Measurements from ENCODE around the gene CABLES2.

The CABLES2 gene

DNA sequence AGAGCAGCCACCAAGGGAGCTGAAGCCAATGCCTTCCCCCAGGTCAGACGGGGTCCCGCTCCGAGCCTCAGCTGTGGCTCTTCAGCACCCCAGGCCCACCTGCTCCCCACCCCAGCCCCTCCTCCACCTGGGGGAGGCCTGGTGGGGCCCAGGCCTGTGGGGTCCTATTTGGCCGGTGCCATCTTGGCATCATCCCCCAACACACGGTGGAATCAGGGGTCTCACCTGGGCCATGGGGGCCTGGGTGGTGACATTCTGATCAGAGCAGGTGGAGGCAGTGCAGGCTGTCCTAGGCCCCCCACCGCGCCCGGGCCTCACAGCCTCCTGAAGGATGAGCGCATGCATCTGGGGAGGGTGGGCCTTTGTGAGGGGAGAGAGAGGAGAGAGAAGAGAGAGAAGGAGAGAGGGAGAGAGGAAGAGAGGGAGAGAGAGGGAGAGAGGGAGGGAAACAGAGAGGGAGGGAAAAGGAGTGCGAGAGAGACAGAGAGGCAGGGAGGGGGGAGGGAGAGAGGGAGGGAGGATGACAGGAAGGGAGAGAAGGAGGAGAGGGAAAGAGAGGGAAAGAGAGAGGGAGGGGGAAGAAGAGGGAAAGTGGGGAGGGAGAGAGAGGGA, 44.2 kb upstream of the CABLES2 start:
- Histone ChIP-seq H2AFZ (ENCODE audit: low read length) (no peak overlapping the region), H3K9ac (ENCODE audit: low read length) (no peak overlapping the region), H3K27me3 (ENCODE audit: insufficient read depth, low read length) (no peaks in the 10 kb centered on the region), H3K79me2 (ENCODE audit: insufficient read depth, low read length) (no peaks in the 10 kb centered on the region), H3K27ac (ENCODE audit: low read depth, low read length, poor library complexity, severe bottlenecking) (no peak overlapping the region), H3K4me2 (ENCODE audit: low read length) (no peak overlapping the region), H3K36me3 (ENCODE audit: insufficient read depth, low read length) (no peaks in the 10 kb centered on the region), H4K20me1 (ENCODE audit: insufficient read depth, low read length) (no peaks in the 10 kb centered on the region), H3K4me3 (ENCODE audit: low read depth, low read length, poor library complexity, severe bottlenecking) (no peak overlapping the region), H3K4me1 (ENCODE audit: insufficient read depth, low read length, severe bottlenecking) (no peaks in the 10 kb centered on the region), H3K9me2 (ENCODE audit: low read depth, low read length) (no peaks in the 10 kb centered on the region), H3K9me3 (ENCODE audit: low read length) (no peaks in the 10 kb centered on the region), H3F3A (ENCODE audit: insufficient read depth, low read length) (no peaks in the 10 kb centered on the region)
- TF ChIP-seq, protein P1, sequence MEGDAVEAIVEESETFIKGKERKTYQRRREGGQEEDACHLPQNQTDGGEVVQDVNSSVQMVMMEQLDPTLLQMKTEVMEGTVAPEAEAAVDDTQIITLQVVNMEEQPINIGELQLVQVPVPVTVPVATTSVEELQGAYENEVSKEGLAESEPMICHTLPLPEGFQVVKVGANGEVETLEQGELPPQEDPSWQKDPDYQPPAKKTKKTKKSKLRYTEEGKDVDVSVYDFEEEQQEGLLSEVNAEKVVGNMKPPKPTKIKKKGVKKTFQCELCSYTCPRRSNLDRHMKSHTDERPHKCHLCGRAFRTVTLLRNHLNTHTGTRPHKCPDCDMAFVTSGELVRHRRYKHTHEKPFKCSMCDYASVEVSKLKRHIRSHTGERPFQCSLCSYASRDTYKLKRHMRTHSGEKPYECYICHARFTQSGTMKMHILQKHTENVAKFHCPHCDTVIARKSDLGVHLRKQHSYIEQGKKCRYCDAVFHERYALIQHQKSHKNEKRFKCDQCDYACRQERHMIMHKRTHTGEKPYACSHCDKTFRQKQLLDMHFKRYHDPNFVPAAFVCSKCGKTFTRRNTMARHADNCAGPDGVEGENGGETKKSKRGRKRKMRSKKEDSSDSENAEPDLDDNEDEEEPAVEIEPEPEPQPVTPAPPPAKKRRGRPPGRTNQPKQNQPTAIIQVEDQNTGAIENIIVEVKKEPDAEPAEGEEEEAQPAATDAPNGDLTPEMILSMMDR (IDR thresholded peaks at IDR 0.05; ENCODE audit: low read length): no peak
- no peak for TF ChIP-seq EZH2 (IDR thresholded peaks at IDR 0.05; ENCODE audit: borderline replicate concordance, low read length)

DNA sequence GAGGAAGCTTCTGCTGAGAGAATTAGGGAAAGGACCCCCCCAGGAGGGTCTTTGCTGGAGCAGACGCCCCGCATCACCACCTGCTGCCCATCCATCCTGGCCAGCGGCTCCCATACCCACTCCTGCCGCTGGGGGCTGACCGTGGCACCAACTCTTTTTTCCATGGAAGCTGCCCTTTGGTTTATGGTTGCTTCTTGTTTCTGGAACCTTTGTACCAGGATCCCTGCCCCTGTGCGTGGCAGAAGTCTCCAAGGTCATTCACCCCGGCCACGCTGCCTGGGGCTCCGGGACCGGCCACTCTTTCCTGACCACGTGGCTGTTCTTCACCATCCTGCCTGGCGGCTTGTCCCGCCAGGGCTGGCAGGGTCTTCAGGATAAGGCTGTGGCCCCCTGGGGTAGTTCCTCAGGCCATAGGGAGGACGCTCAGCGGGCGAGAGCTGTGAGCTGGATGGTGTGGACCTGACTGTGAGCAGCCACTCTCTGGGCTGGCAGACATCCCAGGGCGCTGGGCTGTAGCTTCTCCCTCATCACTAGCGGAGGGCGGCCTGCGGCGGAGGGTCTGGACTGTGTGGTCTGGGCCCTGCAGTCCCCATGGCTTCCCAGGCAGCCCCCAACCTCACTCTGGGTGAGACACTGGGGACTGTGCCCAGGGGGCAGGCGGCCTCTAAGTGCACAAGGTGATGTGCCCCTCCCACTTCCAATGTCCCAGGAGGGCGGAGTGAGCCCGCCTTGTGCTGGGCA, 43.0 kb upstream of the CABLES2 start:
- H3K9me3 ChIP-seq (ENCODE audit: low read length): no peaks in the 10 kb centered on the region
- no peak overlapping the region for H3K4me3 ChIP-seq (ENCODE audit: low read depth, low read length, poor library complexity, severe bottlenecking)
- no peaks in the 10 kb centered on the region; the same call in 1 of the 2 replicates for H3K27me3 ChIP-seq (ENCODE audit: insufficient read depth, low read length)
- H3K9me2 ChIP-seq (ENCODE audit: low read depth, low read length): no peaks in the 10 kb centered on the region
- TF ChIP-seq, protein P1 (IDR thresholded peaks at IDR 0.05; ENCODE audit: low read length): no peak
- no peaks in the 10 kb centered on the region for H3K36me3 ChIP-seq (ENCODE audit: insufficient read depth, low read length)
- H4K20me1 ChIP-seq (ENCODE audit: insufficient read depth, low read length): no peaks in the 10 kb centered on the region
- H3K79me2 ChIP-seq (ENCODE audit: insufficient read depth, low read length): no peaks in the 10 kb centered on the region
- H2AFZ ChIP-seq (ENCODE audit: low read length): no peak overlapping the region
- no peaks in the 10 kb centered on the region for H3K4me1 ChIP-seq (ENCODE audit: insufficient read depth, low read length, severe bottlenecking)
- no peak overlapping the region for H3K4me2 ChIP-seq (ENCODE audit: low read length)
- no peaks in the 10 kb centered on the region for H3F3A ChIP-seq (ENCODE audit: insufficient read depth, low read length)
- H3K9ac ChIP-seq (ENCODE audit: low read length): no peak overlapping the region
- no peak overlapping the region for H3K27ac ChIP-seq (ENCODE audit: low read depth, low read length, poor library complexity, severe bottlenecking)

DNA sequence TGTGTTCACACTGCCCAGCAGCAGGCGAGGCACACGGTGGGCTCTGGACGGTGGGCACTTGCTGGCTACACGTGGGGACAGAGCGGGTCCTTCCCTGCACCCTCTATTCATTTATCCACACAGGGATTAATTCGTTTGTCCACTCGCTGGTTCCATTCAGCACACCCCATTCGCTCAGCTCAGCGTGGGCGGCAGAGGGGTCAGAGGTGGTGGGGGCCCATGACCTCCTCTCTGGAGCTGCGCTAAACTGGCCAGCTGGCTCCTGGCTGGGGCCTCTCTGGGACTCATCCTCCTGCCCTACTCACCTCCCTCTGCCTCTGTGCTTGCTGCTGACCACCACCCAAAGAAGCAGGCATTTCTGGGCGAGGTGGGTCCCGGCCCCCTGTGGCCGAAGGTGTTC, 41.7 kb upstream of the CABLES2 start:
- H3K9ac ChIP-seq (ENCODE audit: low read length): no peak overlapping the region
- no peaks in the 10 kb centered on the region for H3K36me3 ChIP-seq (ENCODE audit: insufficient read depth, low read length)
- H3K27me3 ChIP-seq (ENCODE audit: insufficient read depth, low read length): no peaks in the 10 kb centered on the region; the same call in 1 of the 2 replicates
- H3K27ac ChIP-seq (ENCODE audit: low read depth, low read length, poor library complexity, severe bottlenecking): no peak overlapping the region
- H3F3A ChIP-seq (ENCODE audit: insufficient read depth, low read length): no peaks in the 10 kb centered on the region
- H2AFZ ChIP-seq (ENCODE audit: low read length): no peak overlapping the region
- H4K20me1 ChIP-seq (ENCODE audit: insufficient read depth, low read length): no peaks in the 10 kb centered on the region
- no peaks in the 10 kb centered on the region for H3K4me1 ChIP-seq (ENCODE audit: insufficient read depth, low read length, severe bottlenecking)
- no peak overlapping the region for H3K4me2 ChIP-seq (ENCODE audit: low read length)
- H3K9me3 ChIP-seq (ENCODE audit: low read length): no peaks in the 10 kb centered on the region
- TF ChIP-seq, protein P1 (IDR thresholded peaks at IDR 0.05; ENCODE audit: low read length): no peak
- TF ChIP-seq EZH2 (IDR thresholded peaks at IDR 0.05; ENCODE audit: borderline replicate concordance, low read length): no peak
- no peaks in the 10 kb centered on the region for H3K79me2 ChIP-seq (ENCODE audit: insufficient read depth, low read length)
- no peaks in the 10 kb centered on the region for H3K9me2 ChIP-seq (ENCODE audit: low read depth, low read length)
- H3K4me3 ChIP-seq (ENCODE audit: low read depth, low read length, poor library complexity, severe bottlenecking): no peak overlapping the region

All from OCI-LY1 (cell line).